Breast epithelium (tissue), 3 donors: ENCODE results near the gene SORL1.

Source experiments
- CTCF ChIP-seq, 3 donors: fragments of 450-650 bp; IDR thresholded peaks; one replicate each; pipeline ENCODE4 v1.5.1; 2016 to 2017; ENCODE audit warnings: antibody characterized with exemption in 3 of 3, mild to moderate bottlenecking in 3 of 3, moderate library complexity in 3 of 3
- POLR2A ChIP-seq: fragments of 450-650 bp; IDR thresholded peaks from one replicate; pipeline ENCODE4 v1.6.1; 2016; ENCODE audit warnings: antibody characterized with exemption, mild to moderate bottlenecking, moderate library complexity
- POLR2AphosphoS5 ChIP-seq, 3 donors: sonication (generic); formaldehyde crosslinking; IDR thresholded peaks; one replicate each; pipeline ENCODE4 v1.6.1; 2017; ENCODE audit warnings: antibody characterized with exemption in 3 of 3

GRCh38 chr11:121551463-121551862 lies 99.3 kb downstream of the SORL1 start:
- TF ChIP-seq CTCF (IDR thresholded peaks at IDR 0.05) (no peak), POLR2AphosphoS5 (IDR thresholded peaks at IDR 0.05) (no peak), POLR2A (no peak)
